AG04449 (cell line): Measurements from ENCODE around the gene RUNX2.

Experiments
- CTCF ChIA-PET: fragments of 350-600 bp; formaldehyde crosslinking; extraction: SDS; loops from one replicate; lab custom pipeline; 2021; ENCODE audit warnings: antibody characterized with exemption; lab: Yijun Ruan, JAX
- POLR2A ChIA-PET: fragments of 400-600, 350-600 bp; formaldehyde crosslinking; extraction: SDS; loops from one replicate; lab custom pipeline; 2020; ENCODE audit warnings: antibody characterized with exemption, inconsistent platforms; lab: Yijun Ruan, JAX
- DNase-seq: peaks from one replicate; pipeline ENCODE4 v3.0.0-alpha.2; 2010; ENCODE audit warnings: low read depth, low spot score
- H3K4me3 ChIP-seq: 2 replicates; pipeline ENCODE4 v1.5.1; 2011; ENCODE audit warnings: low read depth, mild to moderate bottlenecking, control low read depth, low read length
- CTCF ChIP-seq: IDR thresholded peaks from one replicate; pipeline ENCODE4 v1.5.1; 2011; ENCODE audit warnings: mild to moderate bottlenecking, moderate library complexity, low read length, control low read depth, inconsistent platforms; ENCODE audit not compliant: insufficient read depth; ENCODE audit errors: missing control alignments

Gene RUNX2

GRCh38 chr6:45431317-45432065, 103.4 kb downstream of the RUNX2 start:
- ChIA-PET POLR2A (no interaction called here), CTCF (interaction anchor here (0.6 to 1.3 kb wide), 3 partner anchors 56 to 776 kb away, joined by 3 to 4 read pairs (median 3); no protein-coding TSS in a partner anchor)
- no peak overlapping the region for H3K4me3 ChIP-seq
- TF ChIP-seq CTCF, result no peak
- no peak for DNase-seq

GRCh38 chr6:45432977-45433376, 104.8 kb downstream of the RUNX2 start:
- ChIA-PET POLR2A (no interaction called here), CTCF (no interaction called here)
- no peak for DNase-seq
- TF ChIP-seq CTCF, result no peak
- H3K4me3 ChIP-seq, result no peak overlapping the region

- TF ChIP-seq CTCF, result no peak
Observed at GRCh38 chr6:45433533-45434380, 105.6 kb downstream of the RUNX2 start.

GRCh38 chr6:45434381-45434700, 106.2 kb downstream of the RUNX2 start:
- TF ChIP-seq CTCF, result no peak
- no peak overlapping the region for H3K4me3 ChIP-seq
- ChIA-PET CTCF (interaction anchor here (1.4 kb wide), 1 partner anchor 56 kb away, joined by 4 read pairs; no protein-coding TSS in a partner anchor), POLR2A (no interaction called here)
- no peak for DNase-seq

More at GRCh38 chr6:45433533-45434380, 105.6 kb downstream of the RUNX2 start:
- DNase-seq, result no peak
- POLR2A ChIA-PET, result no interaction called here
- CTCF ChIA-PET, result interaction anchor here (1.4 kb wide), 1 partner anchor 57 kb away, joined by 4 read pairs; no protein-coding TSS in a partner anchor
- H3K4me3 ChIP-seq, result no peak overlapping the region

- POLR2A ChIA-PET, result interaction anchor here (1.3 to 1.4 kb wide), 2 partner anchors 9 to 46 kb away, joined by 4 read pairs; no protein-coding TSS in a partner anchor
- no peak overlapping the region for H3K4me3 ChIP-seq
Observed at GRCh38 chr6:45436544-45437438, 108.7 kb downstream of the RUNX2 start.

More at GRCh38 chr6:45436544-45437438, 108.7 kb downstream of the RUNX2 start:
- no peak for TF ChIP-seq CTCF
- no peak for DNase-seq
- CTCF ChIA-PET, result interaction anchor here (0.9 to 2.8 kb wide), 5 partner anchors 15 to 781 kb away, joined by 3 to 8 read pairs (median 6); no protein-coding TSS in a partner anchor
